Neural cell (in vitro differentiated cells): ENCODE data around the gene KMO.

Source experiments
- EP300 ChIP-seq: fragments of 450-650 bp; conservative IDR thresholded peaks from 2 replicates; pipeline ENCODE4 v1.6.1; 2014; ENCODE audit warnings: antibody characterized with exemption, mild to moderate bottlenecking, moderate library complexity; ENCODE audit not compliant: poor library complexity, severe bottlenecking
- EZH2 ChIP-seq: fragments of 200-600, 300-800 bp; shearing (Covaris generic), sonication (generic); IDR thresholded peaks from 2 replicates; pipeline ENCODE4 v1.6.1; 2014; ENCODE audit warnings: antibody characterized with exemption, low read length, borderline replicate concordance, mild to moderate bottlenecking; ENCODE audit not compliant: insufficient read depth, poor library complexity, severe bottlenecking
- MXI1 ChIP-seq: fragments of 450-650 bp; conservative IDR thresholded peaks from 2 replicates; pipeline ENCODE4 v1.6.1; 2014; ENCODE audit warnings: antibody characterized with exemption, mild to moderate bottlenecking; ENCODE audit not compliant: poor library complexity, severe bottlenecking
- POLR2AphosphoS5 ChIP-seq: IDR thresholded peaks from 2 replicates; pipeline ENCODE4 v1.6.1; 2012
- TAF1 ChIP-seq: IDR thresholded peaks from 2 replicates; pipeline ENCODE4 v1.6.1; 2012; ENCODE audit warnings: low read depth
- TF ChIP-seq, protein P1 (sequence below): fragments of 450-650 bp; IDR thresholded peaks from 2 replicates; pipeline ENCODE4 v1.5.1; 2014; ENCODE audit warnings: antibody characterized with exemption, mild to moderate bottlenecking, moderate library complexity; ENCODE audit not compliant: poor library complexity, severe bottlenecking

DNA sequence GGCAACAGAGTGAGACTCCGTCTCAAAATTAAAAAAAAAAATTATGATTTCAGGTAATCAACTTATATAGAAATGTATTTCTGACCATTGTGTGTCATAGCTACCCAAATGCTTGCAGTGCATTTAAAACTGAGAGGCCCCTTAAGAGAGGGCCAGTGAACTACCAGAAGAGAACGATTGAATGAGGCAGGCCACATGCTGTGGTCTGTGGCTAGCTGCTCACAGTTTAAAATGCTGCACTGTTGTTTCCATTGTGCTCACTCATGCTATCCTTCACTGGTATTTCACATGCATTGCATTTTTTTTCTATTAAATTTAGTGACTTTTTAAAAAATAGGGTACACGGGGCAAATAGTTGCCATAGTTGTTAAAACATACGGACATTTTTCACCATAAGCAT lies 82.0 kb downstream of the KMO start:
- TF ChIP-seq, protein P1, sequence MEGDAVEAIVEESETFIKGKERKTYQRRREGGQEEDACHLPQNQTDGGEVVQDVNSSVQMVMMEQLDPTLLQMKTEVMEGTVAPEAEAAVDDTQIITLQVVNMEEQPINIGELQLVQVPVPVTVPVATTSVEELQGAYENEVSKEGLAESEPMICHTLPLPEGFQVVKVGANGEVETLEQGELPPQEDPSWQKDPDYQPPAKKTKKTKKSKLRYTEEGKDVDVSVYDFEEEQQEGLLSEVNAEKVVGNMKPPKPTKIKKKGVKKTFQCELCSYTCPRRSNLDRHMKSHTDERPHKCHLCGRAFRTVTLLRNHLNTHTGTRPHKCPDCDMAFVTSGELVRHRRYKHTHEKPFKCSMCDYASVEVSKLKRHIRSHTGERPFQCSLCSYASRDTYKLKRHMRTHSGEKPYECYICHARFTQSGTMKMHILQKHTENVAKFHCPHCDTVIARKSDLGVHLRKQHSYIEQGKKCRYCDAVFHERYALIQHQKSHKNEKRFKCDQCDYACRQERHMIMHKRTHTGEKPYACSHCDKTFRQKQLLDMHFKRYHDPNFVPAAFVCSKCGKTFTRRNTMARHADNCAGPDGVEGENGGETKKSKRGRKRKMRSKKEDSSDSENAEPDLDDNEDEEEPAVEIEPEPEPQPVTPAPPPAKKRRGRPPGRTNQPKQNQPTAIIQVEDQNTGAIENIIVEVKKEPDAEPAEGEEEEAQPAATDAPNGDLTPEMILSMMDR, result no peak
- TF ChIP-seq EP300, result no peak
- no peak for TF ChIP-seq MXI1
- no peak for TF ChIP-seq POLR2AphosphoS5
- no peak for TF ChIP-seq TAF1
- no peak for TF ChIP-seq EZH2
